ENCODE data around the gene RAB41.
"Not testable (repeated sequence)": the region's sequence is repeated elsewhere in the genome, so short reads cannot be mapped to it uniquely, and the experiment has no call there.

RAB41 gene

GRCh38 chrX:70281951-70282350, at the start of gene RAB41:
Gene RAB41 (plus strand): TSS chrX:70282172. CDS start chrX:70282218, 46 bp downstream.
- no peak for DNase-seq

GRCh38 chrX:70234355-70234754, 47.6 kb upstream of the RAB41 start, which contains the start of gene AWAT1:
Gene AWAT1 (plus strand): TSS chrX:70234655. CDS start chrX:70234696, 41 bp downstream.
- DNase-seq, result no peak

DNA sequence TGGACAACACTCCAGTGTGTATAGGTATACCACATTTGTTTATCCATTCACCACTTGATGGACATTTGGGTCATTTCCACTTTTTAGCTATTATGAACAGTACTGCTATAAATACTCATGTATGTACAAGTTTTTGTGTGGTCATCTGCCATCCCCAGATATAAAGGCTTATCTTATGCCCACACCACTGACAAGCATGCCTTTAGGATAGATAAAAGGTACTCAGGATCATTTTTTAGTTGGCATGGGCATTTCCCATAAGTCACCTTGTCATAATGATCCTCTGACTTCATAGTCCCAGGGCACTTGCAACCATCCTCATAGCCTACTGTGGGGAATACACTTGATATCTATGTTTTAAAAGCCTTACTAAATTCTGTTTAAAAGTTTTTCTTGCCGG, 41.2 kb upstream of the RAB41 start:
- no peak for DNase-seq

GRCh38 chrX:70241501-70241900, 40.5 kb upstream of the RAB41 start:
- DNase-seq, result no peak

DNA sequence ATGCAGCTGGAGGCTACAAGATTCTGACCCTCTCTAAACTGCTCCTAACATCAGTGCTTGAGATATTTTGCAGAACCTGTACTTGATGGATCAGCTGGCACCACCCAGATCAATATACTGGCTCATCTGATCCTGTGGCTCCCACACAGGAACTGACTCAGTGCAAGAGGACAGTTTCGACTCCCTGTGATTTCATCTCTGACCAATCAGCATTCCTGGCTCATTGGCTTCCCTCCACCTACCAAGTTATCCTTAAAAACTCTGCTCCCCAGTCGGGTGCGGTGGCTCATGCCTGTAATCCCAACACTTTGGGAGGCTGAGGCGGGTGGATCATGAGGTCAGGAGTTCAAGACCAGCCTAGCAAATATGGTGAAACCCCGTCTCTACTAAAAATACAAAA, 38.4 kb upstream of the RAB41 start:
- DNase-seq, result not testable (repeated sequence)

GRCh38 chrX:70244881-70245280, 37.1 kb upstream of the RAB41 start:
- no peak for DNase-seq

DNA sequence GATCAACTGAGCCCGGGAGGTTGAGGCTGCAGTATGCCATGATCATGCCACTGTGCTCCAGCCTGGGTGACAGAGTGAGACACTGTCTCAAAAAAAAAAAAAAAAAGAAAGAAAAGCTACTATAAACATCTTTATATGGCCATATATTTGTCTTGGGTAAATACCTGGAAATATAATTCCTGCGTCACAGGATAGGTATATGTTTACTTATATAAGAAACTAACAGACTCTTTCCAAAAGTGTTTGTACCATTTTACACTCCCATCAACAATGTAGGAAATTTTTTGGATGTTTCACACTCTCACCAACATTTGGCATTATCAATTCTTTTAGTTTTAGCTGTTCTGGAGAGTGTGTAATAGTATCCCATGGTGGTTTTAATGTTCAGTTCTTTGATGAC, 34.7 kb upstream of the RAB41 start:
- DNase-seq, result no peak

DNA sequence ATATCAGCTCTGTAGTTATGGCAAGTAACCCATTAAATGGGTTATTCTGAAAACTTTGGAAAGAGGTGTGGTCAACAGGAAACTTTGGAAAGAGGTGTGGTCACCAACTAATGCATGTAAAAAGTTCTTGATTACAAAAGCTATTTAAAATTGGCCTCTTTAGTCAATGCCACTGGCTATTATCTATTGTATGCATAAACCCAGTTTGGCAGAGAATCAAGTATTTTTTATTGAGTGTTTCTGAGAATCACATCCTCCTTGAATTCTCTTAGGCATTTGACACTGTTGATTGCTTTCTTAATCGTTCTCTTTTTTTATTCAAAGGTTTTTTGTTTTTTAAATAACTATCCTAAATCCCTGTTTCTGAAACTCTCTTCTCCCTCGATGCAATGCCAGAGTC, 29.5 kb upstream of the RAB41 start:
- DNase-seq, result no peak

DNA sequence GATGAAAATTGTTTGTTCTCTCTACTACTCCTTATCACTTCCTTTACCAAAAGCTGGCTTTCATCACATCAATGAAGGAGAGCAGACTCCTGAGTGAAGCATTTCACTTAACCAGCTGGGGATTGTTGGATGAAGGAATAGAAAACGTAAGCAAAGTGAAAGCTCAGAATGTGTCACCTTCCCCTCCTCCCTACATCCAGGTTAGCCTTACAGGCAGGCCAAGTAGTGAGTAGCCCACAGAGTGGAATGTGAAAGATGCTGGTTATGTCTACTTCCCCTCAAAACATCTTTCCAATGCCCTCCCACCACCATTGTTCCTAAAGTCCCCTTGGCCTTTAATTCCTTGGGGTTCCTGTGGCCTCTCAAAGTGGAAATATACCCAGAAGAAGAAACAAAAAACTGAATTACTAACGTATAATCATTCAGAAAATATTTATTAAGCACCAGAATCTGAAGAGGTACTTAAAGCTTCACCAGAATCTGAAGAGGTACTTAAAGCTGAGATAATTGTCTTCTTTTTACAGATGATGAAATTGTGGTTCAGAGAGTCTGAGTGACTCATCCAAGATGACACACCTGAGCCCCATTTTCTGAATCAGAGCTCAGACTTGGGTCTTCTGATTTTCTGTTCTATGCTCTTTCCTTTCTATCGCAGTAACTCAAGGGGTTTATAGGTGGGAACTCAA, 28.5 kb upstream of the RAB41 start:
- DNase-seq, result peak in 1 of 2 experiments; percentile 39

DNA sequence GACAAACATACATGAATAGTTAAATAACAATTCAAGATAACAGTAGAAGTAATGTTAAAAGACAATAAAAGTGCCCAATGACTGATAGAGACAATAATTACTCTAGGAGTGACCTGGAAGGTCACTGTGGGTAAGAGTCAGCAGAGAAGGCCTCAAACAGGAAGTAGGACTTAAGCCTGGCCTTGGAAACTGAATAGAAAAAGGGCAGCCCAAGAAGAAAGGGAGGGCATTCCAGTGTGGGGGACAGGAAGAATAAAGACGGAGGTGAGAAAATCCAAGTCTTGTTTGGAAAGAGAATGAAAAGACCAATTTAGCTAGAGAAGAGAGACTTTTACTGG, 27.9 kb upstream of the RAB41 start:
- no peak for DNase-seq

- no peak for DNase-seq
Observed at GRCh38 chrX:70254909-70255308, 27.1 kb upstream of the RAB41 start.

DNA sequence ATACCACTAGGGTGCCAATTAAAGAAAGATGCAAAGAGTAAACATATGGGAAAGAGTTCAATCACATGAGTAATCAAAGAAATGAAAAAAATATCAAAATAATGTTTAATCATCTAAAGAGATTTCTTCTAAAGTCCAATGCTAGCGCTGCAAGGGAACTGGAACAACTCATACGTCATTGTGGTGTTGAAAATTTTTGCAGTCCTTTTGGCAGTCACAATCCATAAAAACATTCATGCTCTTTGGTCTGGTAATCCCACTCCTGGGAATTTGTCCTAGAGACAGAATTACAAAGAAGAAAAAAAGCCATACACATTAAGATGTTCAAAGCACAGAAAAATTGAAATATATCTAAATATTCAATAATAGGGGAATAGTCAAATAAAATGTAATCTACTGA, 26.5 kb upstream of the RAB41 start:
- DNase-seq, result no peak

DNA sequence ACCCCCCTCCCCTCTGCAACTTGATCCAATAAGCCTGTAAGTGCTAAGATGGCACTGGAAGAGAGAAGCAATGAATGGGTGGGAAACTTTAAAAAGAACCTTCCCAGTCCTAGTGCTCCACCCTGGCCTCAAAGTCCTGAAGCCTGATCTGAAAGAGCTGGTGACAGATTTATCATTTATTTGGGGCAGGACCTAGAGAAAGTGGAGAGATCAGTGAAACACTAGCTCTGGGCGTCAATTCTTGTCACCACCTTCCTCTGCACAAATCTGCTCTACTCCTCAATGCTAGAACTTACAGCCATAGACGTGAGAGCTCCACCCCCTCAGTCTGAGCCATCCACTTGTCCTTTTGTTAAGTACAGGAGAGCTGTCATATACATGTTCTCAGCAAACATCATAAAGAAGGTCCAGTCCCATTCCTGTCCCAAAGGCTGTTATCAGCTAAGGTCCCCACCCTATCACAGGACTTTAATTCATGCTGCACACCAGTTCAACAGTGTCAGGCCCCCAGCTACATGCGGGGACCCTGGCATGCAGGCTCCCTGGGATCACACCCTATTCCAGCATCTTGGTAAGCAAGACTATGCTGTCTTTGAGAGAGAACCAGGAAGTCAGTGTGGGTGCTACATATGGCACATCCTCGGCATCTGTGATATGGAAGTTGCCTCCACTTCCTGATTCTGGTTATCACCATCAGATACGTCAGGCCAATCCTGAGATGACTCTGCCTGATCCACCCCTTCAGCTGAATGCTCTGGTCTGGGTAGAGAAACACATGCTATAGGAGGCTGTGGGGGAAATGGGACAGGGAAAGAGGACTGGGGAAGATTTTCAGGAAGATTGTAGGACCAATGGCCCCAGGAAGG, 24.3 kb upstream of the RAB41 start:
- DNase-seq, result no peak

- DNase-seq, result no peak
Observed at GRCh38 chrX:70260104-70260503, 21.9 kb upstream of the RAB41 start, which contains the start of gene P2RY4. Gene P2RY4 (minus strand): TSS chrX:70260204. CDS start chrX:70259624, 580 bp downstream.

GRCh38 chrX:70262952-70263567, 18.9 kb upstream of the RAB41 start:
- DNase-seq, result peak in 1 of 2 experiments; percentile 52

DNA sequence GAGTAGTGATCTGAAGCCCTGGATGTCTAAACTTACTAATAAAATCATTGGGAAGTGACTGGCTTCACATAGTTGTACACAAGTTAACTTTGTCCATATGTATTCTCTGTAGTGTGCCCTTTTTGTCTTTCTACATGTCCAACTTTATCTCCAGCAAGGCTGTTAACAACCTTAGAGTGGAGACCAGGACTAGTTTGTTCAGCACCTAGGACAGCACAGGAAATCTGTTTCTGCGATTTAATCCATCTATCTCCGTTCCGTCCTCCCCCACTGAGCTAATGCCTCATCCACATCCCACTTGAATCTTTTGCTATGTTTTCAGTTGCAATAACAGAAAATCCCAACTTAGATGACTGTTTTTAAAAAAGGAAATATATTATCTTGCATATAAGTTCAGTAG, 17.2 kb upstream of the RAB41 start:
- no peak for DNase-seq

- peak in 1 of 2 experiments; percentile 9 for DNase-seq
Observed at GRCh38 chrX:70268034-70268433, 13.9 kb upstream of the RAB41 start, which contains the start of gene ARR3. Gene ARR3 (plus strand): TSS chrX:70268334. CDS start chrX:70269386, 1,052 bp downstream.

- DNase-seq, result not testable (repeated sequence)
Observed at GRCh38 chrX:70274029-70274428, 7.9 kb upstream of the RAB41 start.

GRCh38 chrX:70279081-70279480, 2.9 kb upstream of the RAB41 start:
- peak; percentile 84 to 90 for DNase-seq

DNA sequence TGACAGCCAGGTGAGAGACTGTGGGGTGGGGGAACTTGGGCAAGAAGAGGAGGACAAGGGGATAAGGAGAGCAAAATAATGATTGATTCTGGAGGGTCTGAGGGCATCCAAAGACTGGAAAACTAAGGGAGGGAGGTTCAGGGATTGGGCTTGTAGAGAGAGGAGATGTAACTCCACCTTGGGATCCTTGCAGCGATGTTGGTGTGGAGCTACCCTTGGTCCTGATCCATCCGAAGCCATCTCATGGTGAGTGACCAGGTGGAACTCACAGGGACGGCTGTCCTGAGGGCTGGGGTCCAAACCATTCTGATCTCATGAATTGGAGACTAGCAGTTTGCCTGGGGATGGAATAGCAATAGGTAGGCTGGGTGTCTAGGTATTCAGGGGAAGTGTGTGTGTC, 1.4 kb upstream of the RAB41 start:
- DNase-seq, result no peak

GRCh38 chrX:70289168-70289792, 7.3 kb downstream of the RAB41 start:
- no peak for DNase-seq

DNA sequence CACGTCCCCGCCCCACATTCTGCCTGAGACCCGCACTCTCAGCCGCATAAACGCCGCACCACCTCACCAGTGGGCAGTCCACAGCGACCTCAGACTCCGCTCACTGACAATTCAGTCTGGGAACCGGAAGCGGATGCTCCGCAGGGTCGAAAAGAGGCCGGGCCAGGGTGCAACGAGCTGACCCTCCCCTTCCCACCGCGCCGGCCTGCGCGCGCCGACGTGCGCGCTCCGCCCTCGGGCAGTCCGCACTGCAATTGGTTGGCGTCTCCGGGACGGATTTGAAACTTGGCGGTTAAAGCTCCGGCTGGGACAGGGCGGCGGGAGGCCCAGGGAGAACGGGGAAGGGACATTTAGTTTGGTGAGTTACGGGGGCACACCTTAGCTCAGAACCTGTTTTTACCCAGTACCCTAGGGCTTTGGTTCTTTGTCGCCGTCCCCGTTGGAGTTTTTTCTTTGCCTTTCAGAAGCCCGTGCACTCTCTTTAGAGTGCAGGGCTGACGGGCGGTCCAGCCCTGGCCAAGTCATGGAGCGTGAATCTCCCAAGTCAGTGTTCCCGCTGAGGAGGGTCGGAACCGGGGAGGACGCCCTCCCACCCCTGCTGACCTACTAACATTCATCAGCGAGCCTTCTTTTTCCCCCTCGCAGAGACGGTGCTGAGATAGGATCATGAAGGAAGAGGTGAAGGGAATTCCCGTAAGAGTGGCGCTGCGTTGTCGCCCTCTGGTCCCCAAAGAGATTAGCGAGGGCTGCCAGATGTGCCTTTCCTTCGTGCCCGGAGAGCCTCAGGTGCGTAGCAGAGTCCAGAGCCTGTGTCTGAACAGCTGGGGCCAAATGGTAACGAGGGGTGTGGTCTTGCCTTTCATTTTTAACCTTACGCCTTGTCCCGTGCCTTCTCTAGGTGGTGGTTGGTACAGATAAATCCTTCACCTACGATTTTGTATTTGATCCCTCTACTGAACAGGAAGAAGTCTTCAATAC, 8.1 kb downstream of the RAB41 start, which contains the start of the genes KIF4A and PDZD11:
TSS of gene KIF4A (plus strand) at position 312 of the 978 bp plus-strand sequence. CDS start at position 667, 355 bp downstream.
TSS of gene PDZD11 (minus strand) at position 135 of the 978 bp plus-strand sequence. CDS start 586 bp downstream, outside the sequence.
- DNase-seq, result peak; percentile 70 to 87
